RWPE1 (cell line): ENCODE results near the gene GPATCH8.
"Not testable (repeated sequence)": the region's sequence is repeated elsewhere in the genome, so short reads cannot be mapped to it uniquely, and the experiment has no call there.

Experiments used
- CTCF ChIA-PET: fragments of 350-600 bp; sonication (Branson Sonifier 250); formaldehyde crosslinking; extraction: SDS; loops from one replicate; lab custom pipeline; 2021; lab: Yijun Ruan, JAX
- POLR2A ChIA-PET: fragments of 400-600 bp; formaldehyde crosslinking; extraction: SDS; loops from one replicate; lab custom pipeline; 2020; ENCODE audit warnings: antibody characterized with exemption; ENCODE audit not compliant: low non-redundant PET; lab: Yijun Ruan, JAX
- DNase-seq: peaks from one replicate; pipeline ENCODE4 v3.0.0; 2012; ENCODE audit warnings: low spot score
- H3K27ac ChIP-seq: fragments of 450-650 bp; 2 replicates; pipeline ENCODE4 v1.5.1; 2017
- TF ChIP-seq, protein P1 (sequence below): fragments of 450-650 bp; conservative IDR thresholded peaks from 2 replicates; pipeline ENCODE4 v1.5.1; 2017; ENCODE audit warnings: low read depth, mild to moderate bottlenecking

GPATCH8 gene

GRCh38 chr17:44375196-44376017 is 127.8 kb downstream of the GPATCH8 start:
- H3K27ac ChIP-seq, result no peak overlapping the region
- POLR2A ChIA-PET, result no interaction called here
- CTCF ChIA-PET, result interaction anchor here (1.2 kb wide), 1 partner anchor 12 kb away, joined by 5 read pairs; the partner anchor contains the start of gene FAM171A2
- no peak for DNase-seq
- TF ChIP-seq, protein P1, sequence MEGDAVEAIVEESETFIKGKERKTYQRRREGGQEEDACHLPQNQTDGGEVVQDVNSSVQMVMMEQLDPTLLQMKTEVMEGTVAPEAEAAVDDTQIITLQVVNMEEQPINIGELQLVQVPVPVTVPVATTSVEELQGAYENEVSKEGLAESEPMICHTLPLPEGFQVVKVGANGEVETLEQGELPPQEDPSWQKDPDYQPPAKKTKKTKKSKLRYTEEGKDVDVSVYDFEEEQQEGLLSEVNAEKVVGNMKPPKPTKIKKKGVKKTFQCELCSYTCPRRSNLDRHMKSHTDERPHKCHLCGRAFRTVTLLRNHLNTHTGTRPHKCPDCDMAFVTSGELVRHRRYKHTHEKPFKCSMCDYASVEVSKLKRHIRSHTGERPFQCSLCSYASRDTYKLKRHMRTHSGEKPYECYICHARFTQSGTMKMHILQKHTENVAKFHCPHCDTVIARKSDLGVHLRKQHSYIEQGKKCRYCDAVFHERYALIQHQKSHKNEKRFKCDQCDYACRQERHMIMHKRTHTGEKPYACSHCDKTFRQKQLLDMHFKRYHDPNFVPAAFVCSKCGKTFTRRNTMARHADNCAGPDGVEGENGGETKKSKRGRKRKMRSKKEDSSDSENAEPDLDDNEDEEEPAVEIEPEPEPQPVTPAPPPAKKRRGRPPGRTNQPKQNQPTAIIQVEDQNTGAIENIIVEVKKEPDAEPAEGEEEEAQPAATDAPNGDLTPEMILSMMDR, result no peak

GRCh38 chr17:44374306-44375195 is 128.7 kb downstream of the GPATCH8 start:
- ChIA-PET POLR2A (no interaction called here), CTCF (no interaction called here)
- H3K27ac ChIP-seq, result no peak overlapping the region
- TF ChIP-seq, protein P1, result no peak
- no peak for DNase-seq

DNA sequence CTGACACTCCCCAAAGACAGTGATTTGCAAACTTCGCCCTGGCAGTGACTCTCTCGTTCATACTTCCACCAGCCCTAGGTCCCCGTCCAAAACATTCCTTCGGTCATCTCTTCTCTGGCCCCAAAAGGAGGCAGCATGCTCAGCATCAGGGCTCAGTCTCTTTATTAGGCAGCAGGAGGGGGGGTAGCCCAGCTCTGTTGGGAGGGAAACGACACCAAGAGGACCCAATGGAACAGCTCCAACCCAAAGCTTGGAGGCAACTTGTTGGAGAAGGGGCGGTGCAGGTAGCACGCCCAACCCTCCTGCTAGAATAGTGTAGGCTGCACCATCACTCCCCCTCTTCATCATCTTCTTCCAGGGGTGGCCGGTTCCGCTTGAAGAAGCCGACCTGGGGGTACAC is 131.2 kb downstream of the GPATCH8 start:
- POLR2A ChIA-PET, result no interaction called here
- no peak for DNase-seq
- no peak overlapping the region for H3K27ac ChIP-seq

DNA sequence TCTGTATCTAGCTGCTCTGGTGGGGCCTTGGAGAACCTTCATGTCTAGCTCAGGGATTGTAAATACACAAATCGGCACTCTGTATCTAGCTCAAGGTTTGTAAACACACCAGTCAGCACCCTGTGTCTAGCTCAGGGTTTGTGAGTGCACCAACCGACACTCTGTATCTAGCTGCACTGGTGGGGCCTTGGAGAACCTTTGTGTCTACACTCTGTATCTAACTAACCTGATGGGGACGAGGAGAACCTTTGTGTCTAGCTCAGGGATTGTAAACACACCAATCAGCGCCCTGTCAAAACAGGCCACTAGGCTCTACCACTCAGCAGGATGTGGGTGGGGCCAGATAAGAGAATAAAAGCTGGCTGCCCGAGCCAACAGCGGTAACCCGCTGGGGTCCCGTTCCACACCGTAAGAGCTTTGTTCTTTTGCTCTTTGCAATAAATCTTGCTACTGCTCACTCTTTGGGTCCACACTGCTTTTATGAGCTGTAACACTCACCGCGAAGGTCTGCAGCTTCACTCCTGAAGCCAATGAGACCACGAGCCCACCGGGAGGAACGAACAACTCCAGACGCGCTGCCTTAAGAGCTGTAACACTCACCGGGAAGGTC is 133.7 kb downstream of the GPATCH8 start:
- CTCF ChIA-PET, H3K27ac ChIP-seq, POLR2A ChIA-PET, DNase-seq: not testable (repeated sequence)

More for the DNA sequence above, 131.2 kb downstream of the GPATCH8 start:
- TF ChIP-seq, protein P1, result no peak
- CTCF ChIA-PET, result interaction anchor here (0.7 kb wide), 1 partner anchor 9 kb away, joined by 3 read pairs; the partner anchor contains the start of gene FAM171A2

DNA sequence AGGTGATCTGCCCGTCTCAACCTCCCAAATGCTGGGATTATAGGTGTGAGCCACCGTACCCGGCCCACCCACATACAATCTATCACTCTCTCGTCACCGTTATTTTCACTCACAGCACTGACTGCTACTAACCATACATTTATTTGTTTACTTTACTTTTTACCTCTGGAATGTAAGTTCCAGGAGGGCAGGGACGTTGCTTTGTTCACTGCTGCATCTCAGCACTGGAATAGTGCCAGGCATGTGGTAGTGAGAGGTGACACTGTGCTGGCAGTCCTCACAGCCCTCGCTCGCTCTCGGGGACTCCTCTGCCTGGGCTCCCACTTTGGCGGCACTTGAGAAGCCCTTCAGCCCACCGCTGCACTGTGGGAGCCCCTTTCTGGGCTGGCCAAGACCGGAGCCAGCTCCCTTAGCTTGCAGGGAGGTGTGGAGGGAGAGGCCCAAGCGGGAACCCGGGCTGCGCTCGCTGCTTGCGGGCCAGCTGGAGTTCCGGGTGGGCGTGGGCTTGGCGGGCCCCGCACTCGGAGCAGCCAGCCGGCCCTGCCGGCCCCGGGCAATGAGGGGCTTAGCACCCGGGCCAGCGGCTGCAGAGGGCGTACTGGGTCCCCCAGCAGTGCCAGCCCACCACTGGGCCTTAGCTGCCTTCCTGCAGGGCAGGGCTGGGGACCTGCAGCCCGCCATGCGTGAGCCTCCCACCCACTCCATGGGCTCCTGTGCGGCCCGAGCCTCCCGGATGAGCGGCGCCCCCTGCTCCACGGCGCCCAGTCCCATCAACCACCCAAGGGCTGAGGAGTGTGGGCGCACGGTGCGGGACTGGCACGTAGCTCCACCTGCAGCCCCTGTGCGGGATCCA is 134.6 kb downstream of the GPATCH8 start:
- CTCF ChIA-PET, POLR2A ChIA-PET, DNase-seq, H3K27ac ChIP-seq: not testable (repeated sequence)

GRCh38 chr17:44367231-44367979 is 135.8 kb downstream of the GPATCH8 start:
- ChIA-PET POLR2A (no interaction called here), CTCF (interaction anchor here (0.5 kb wide), 1 partner anchor 267 kb away, joined by 6 read pairs; no protein-coding TSS in a partner anchor)
- no peak for DNase-seq
- TF ChIP-seq, protein P1, result no peak
- no peak overlapping the region for H3K27ac ChIP-seq

DNA sequence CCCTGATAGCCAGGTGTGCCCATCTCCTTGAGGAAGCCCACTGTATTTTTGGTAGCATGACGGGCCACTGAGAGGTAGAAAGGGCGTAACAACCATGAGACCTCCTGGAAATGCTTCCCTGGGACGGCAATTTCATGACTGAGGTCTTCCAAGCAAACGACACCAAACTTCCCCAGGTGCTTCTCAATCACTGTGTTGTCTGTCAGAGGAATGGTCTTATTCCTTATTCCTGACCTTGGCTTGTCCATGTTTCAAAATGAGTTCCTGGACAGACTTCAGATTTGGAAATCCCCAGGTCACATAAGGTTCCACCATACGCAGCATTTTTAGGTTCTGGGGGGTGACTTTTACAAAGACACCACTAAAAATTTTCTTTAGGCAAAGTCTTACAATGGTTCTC is 138.2 kb downstream of the GPATCH8 start:
- CTCF ChIA-PET, DNase-seq, POLR2A ChIA-PET, H3K27ac ChIP-seq: not testable (repeated sequence)
